Omental fat pad (tissue), 4 donors: Measurements from ENCODE around the gene SDF4. TPM values are rescaled to one million over a fixed set of nuclear protein-coding genes. Genes with fewer than 3 reads are reported as not detected.

Source experiments
- ATAC-seq: fragments of 150-250 bp; one replicate; pipeline ENCODE4 v1.9.1; 2016; ENCODE audit warnings: mild to moderate bottlenecking, moderate library complexity; ENCODE audit not compliant: low FRiP score
- DNase-seq: peaks from one replicate; pipeline ENCODE4 v3.0.0-alpha.2; 2019; ENCODE audit warnings: low spot score
- total RNA-seq, 4 donors: library from RNA; depleted of rRNA; stranded (reverse); fragments of >200 nt; gene quantifications; one replicate each; pipeline ENCODE4 v1.1.0, GENCODE V29; 2016
- TF ChIP-seq, protein P1 (sequence below), 3 donors: fragments of 450-650 bp; IDR thresholded peaks; one replicate each; pipeline ENCODE4 v1.5.1; 2016 to 2017; ENCODE audit warnings: antibody characterized with exemption in 3 of 3, mild to moderate bottlenecking in 3 of 3, moderate library complexity in 2 of 3

Gene SDF4
- total RNA-seq, 4 donors from 2014 or later: 78.3 to 122 (median 98.8) TPM

DNA sequence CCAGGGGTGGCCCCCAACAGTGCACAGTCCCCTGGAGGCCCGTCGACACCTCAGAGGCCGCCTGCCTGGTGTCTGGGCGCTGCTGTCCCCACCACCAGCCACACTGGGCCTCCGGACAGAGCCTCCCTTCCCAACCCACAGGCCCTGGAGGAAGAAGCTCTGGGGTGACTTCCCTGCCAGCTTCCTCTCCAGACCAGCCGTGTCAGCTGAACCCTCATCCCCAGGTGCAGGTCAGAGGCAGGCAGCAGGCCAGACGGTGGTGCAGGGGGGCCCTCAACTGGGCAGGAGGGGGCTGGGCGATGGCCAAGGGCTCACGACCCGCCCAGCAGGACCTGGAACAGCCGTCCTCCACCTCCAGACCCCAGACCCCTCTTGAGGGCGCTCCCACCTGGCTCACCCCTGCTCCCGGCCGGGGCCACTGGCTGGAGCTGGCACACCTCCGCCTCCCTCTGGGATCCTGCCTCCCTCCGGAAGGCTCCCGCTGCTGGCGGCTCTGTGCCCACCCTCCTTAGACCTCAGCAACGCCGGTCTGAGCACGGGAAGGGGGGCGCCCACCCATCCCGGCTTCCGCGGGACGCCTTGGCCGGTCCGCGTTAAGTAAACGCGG, 25.9 kb downstream of the SDF4 start:
- DNase-seq (no peak), ATAC-seq (no peak)
- TF ChIP-seq, protein P1, sequence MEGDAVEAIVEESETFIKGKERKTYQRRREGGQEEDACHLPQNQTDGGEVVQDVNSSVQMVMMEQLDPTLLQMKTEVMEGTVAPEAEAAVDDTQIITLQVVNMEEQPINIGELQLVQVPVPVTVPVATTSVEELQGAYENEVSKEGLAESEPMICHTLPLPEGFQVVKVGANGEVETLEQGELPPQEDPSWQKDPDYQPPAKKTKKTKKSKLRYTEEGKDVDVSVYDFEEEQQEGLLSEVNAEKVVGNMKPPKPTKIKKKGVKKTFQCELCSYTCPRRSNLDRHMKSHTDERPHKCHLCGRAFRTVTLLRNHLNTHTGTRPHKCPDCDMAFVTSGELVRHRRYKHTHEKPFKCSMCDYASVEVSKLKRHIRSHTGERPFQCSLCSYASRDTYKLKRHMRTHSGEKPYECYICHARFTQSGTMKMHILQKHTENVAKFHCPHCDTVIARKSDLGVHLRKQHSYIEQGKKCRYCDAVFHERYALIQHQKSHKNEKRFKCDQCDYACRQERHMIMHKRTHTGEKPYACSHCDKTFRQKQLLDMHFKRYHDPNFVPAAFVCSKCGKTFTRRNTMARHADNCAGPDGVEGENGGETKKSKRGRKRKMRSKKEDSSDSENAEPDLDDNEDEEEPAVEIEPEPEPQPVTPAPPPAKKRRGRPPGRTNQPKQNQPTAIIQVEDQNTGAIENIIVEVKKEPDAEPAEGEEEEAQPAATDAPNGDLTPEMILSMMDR (IDR thresholded peaks at IDR 0.05): no peak

- ATAC-seq: no peak
- no peak for DNase-seq
- TF ChIP-seq, protein P1 (IDR thresholded peaks at IDR 0.05): no peak
Observed at GRCh38 chr1:1204998-1205768, 26.6 kb downstream of the SDF4 start.

- DNase-seq (no peak), ATAC-seq (no peak)
- TF ChIP-seq, protein P1 (IDR thresholded peaks at IDR 0.05): no peak
Observed at GRCh38 chr1:1204425-1204920, 27.3 kb downstream of the SDF4 start.

DNA sequence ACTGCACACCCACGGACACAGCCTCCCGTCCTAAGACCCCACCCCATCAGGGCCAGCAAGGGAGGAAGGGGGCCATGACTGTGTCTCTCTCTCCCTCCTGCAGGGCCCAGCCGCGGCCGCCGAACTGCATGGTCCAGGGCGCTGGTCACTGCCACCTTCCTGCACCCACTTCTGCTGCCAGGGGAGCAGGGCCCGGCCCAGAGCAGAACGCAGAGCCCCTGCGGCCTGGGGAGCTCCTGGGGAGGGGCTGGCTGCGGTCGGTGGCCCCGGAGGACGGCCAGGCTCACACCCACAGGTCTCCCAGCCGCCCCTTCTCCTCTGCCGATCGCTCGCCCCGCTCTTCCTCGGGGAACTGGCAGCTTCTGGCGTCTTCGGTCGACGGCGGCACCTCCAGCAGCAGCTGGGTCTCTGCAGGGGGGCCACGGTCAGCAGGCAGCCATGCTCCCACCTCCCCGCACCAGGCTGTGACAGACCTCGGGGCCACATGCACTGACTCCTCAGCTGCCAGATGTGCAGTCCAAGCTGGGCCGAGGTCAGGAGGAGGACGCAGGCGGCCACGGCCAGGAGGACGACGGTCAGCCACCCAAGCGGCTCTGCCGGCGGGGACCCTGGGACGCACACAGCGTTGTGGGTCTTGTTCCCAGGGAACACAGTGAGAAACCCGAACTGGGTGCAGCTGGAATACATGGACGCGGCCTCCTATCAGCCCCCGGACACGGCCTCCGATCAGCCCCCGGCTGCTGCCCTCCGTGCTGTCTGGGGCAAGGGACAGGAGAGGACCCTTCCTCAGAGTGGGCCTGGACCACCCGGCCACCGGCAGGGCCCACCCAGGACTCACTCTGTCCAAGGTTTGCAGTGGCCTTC, 28.0 kb downstream of the SDF4 start:
- DNase-seq (no peak), ATAC-seq (no peak)
- TF ChIP-seq, protein P1 (IDR thresholded peaks at IDR 0.05): no peak

DNA sequence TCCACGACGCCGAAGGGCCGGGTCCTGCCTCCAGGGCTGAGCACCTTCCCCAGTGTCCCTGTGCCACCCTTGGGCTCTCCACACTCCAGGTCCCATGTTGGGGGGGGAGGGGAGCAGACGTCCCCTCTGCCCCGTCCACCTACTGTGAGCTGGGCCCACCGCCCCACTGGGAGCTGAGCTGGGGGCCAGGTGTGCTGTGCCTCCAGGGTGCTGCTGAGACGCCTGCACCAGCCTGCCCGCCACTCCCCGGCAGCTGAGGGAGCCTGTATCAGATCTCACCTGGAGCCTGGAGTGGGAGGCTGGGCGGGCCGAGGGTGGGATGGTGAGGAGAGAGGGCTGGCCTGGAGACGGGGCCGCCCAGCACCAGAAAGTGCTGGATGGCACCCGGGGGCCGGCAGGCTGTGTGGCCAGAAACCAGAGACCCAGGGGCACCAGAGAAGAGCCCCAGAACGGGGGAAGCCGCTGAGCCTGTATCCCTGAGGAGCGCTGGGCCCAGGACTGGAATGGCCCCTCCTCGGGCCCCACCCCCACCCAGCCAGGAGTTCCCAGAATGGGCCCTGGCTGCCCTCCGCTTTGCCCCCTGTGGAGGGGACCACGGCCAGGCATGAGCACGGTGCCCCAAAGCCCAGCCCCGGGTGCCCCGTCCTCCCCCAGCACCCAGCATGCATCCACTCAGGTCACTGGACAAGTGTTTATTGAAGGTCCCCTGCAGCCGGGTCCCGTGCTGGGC, 28.8 kb downstream of the SDF4 start:
- TF ChIP-seq, protein P1 (IDR thresholded peaks at IDR 0.05): no peak
- ATAC-seq: no peak
- no peak for DNase-seq
